Measurements from ENCODE around the gene MAPKAPK2. TPM values are rescaled to one million over a fixed set of nuclear protein-coding genes. Genes with fewer than 3 reads are reported as not detected.
"Not testable (repeated sequence)": the region's sequence is repeated elsewhere in the genome, so short reads cannot be mapped to it uniquely, and the experiment has no call there.

MAPKAPK2 gene
- total RNA-seq, 4 donors from 2014 or later: 37.8 to 70.1 (median 61.7) TPM

DNA sequence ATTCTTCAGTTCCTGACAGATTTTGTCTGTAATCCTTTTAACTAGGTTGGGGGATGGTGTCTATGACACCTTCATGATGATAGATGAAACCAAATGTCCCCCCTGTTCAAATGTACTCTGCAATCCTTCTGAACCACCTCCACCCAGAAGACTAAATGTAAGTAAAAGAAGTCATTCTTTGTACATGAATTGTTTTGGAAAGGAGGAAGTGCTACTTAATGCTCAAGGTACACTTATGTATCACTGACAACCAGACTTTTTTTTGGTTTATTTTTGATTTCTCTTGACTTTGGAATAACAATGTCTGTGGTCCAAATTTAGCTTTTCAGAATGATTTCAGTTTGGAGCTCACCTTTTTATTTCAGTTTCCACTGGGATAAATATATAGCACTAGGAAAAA, 47.1 kb upstream of the MAPKAPK2 start:
- Histone ChIP-seq H3K27ac (replicated peaks in 1 of 4) (peak overlapping the region in 1 of 4 donors; percentile 81), H3K9me3 (no peaks in the 10 kb centered on the region), H3K27me3 (no peaks in the 10 kb centered on the region), H3K4me3 (no peak overlapping the region), H3K36me3 (peaks cover 0 to 20% (median 9%) of the 10 kb centered on the region in 4 donors), H3K4me1 (peaks cover 20 to 43% (median 36%) of the 10 kb centered on the region in 4 donors)
- intact Hi-C loops (cut with DNase I): loop anchor here (10.0 kb wide), 1 partner anchor 167 kb away; no protein-coding TSS in a partner anchor
- TF ChIP-seq POLR2AphosphoS5 (IDR thresholded peaks at IDR 0.05) (no peak), POLR2A (IDR thresholded peaks at IDR 0.05; ENCODE audit: low read depth) (no peak)
- DNase-seq (ENCODE audit: extremely low spot score): no peak

DNA sequence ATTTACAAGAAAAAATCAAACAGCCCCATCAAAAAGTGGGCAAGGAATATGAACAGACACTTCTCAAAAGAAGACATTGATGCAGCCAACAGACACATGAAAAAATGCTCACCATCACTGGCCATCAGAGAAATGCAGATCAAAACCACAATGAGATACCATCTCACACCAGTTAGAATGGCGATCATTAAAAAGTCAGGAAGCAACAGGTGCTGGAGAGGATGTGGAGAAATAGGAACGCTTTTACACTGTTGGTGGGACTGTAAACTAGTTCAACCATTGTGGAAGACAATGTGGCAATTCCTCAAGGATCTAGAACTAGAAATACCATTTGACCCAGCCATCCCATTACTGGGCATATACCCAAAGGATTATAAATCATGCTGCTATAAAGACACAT, 42.6 kb upstream of the MAPKAPK2 start:
- H3K4me1 ChIP-seq; H3K4me3 ChIP-seq; H3K27ac ChIP-seq (replicated peaks in 1 of 4); intact Hi-C loops (cut with DNase I); H3K9me3 ChIP-seq; H3K27me3 ChIP-seq; DNase-seq (ENCODE audit: extremely low spot score): not testable (repeated sequence)
- 100% methylated on average over 2 of the region's 2 CpGs for WGBS
- H3K36me3 ChIP-seq: peaks cover 0 to 29% (median 13%) of the 10 kb centered on the region in 4 donors

DNA sequence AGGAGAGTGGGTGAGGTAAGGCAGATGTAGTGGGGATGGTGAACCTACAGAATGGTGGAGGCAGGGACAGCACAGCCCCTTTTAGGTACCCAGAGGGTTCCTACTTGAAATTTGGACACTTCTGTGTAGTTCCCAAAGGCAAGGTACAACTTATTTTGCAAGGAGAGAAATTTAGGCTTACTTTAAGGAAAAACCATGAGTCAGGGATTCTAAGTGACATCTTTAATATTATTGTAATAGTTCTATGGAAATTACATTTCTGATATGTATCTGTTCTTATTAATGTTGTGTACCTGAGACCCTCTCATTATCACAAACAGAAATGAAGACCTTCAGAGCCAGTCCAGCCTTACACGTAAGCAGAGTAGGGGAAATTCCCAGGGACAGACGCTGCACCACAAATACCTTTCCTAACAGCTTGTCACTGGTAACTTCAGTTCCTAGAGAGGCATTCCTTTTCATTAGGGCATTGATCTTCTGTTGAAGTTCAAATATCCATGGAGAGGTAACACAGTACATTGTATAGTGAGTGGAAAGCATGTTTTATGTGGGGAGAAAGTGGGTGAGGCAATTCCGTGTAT, 41.5 kb upstream of the MAPKAPK2 start:
- DNase-seq (ENCODE audit: extremely low spot score): no peak
- Histone ChIP-seq H3K27me3 (no peaks in the 10 kb centered on the region), H3K9me3 (no peaks in the 10 kb centered on the region), H3K4me1 (peaks cover 0 to under 1% (median 0%) of the 10 kb centered on the region in 4 donors), H3K36me3 (peaks cover 8 to 39% (median 25%) of the 10 kb centered on the region in 4 donors), H3K4me3 (no peak overlapping the region), H3K27ac (replicated peaks in 1 of 4) (no peak overlapping the region)
- TF ChIP-seq EP300 (IDR thresholded peaks at IDR 0.05) (no peak), POLR2A (IDR thresholded peaks at IDR 0.05; ENCODE audit: low read depth) (no peak), POLR2AphosphoS5 (IDR thresholded peaks at IDR 0.05) (no peak)
- TF ChIP-seq, protein P1, sequence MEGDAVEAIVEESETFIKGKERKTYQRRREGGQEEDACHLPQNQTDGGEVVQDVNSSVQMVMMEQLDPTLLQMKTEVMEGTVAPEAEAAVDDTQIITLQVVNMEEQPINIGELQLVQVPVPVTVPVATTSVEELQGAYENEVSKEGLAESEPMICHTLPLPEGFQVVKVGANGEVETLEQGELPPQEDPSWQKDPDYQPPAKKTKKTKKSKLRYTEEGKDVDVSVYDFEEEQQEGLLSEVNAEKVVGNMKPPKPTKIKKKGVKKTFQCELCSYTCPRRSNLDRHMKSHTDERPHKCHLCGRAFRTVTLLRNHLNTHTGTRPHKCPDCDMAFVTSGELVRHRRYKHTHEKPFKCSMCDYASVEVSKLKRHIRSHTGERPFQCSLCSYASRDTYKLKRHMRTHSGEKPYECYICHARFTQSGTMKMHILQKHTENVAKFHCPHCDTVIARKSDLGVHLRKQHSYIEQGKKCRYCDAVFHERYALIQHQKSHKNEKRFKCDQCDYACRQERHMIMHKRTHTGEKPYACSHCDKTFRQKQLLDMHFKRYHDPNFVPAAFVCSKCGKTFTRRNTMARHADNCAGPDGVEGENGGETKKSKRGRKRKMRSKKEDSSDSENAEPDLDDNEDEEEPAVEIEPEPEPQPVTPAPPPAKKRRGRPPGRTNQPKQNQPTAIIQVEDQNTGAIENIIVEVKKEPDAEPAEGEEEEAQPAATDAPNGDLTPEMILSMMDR (IDR thresholded peaks at IDR 0.05): no peak
- intact Hi-C loops (cut with DNase I): no loop called here
- WGBS: 86% methylated on average over 3 of the region's 3 CpGs

DNA sequence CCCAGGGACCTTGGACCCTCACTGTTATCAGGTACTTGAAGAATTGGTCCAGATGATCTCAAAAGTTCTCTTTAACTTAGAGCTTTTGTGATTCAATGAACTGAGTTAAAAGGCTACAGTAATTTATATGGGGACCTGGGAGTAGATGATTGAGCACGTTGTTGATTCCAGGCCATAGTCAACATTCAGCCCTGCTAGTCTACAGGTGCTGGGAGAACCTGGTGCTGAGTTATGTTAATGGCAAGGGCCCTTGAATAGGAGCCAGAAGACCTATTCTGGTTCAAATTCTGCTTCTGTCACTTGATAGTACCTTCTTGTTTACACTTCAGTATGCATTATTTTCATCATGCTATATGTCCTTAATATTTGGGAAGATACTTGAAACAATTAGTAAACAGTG, 38.2 kb upstream of the MAPKAPK2 start:
- Histone ChIP-seq H3K9me3 (no peaks in the 10 kb centered on the region), H3K4me3 (no peak overlapping the region), H3K27me3 (no peaks in the 10 kb centered on the region), H3K27ac (replicated peaks in 1 of 4) (no peak overlapping the region), H3K36me3 (peaks cover 9 to 33% (median 26%) of the 10 kb centered on the region in 4 donors), H3K4me1 (peaks cover 0 to 32% (median 0%) of the 10 kb centered on the region in 4 donors)
- TF ChIP-seq, protein P1 (IDR thresholded peaks at IDR 0.05): no peak
- TF ChIP-seq POLR2AphosphoS5 (IDR thresholded peaks at IDR 0.05) (no peak), EP300 (IDR thresholded peaks at IDR 0.05) (no peak), POLR2A (IDR thresholded peaks at IDR 0.05; ENCODE audit: low read depth) (no peak)
- WGBS: 95% methylated on average over 1 of the region's 1 CpG
- DNase-seq (ENCODE audit: extremely low spot score): no peak
- intact Hi-C loops (cut with DNase I): no loop called here

DNA sequence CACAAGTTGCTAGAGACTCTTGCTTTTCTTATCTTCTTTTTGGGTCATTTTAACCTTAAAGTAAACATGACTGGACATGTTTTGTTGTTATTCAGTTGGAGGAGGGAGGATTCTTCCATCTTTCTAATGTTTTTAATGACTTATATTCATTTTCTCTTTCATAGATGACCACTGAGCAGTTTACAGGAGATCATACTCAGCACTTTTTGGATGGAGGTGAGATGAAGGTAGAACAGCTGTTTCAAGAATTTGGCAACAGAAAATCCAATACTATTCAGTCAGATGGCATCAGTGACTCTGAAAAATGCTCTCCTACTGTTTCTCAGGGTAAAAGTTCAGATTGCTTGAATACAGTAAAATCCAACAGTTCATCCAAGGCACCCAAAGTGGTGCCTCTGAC, 37.5 kb upstream of the MAPKAPK2 start:
- no peaks in the 10 kb centered on the region for H3K27me3 ChIP-seq
- no peak overlapping the region for H3K27ac ChIP-seq (replicated peaks in 1 of 4)
- no peaks in the 10 kb centered on the region for H3K9me3 ChIP-seq
- peaks cover 0 to 34% (median 0%) of the 10 kb centered on the region in 4 donors for H3K4me1 ChIP-seq
- no peak for DNase-seq (ENCODE audit: extremely low spot score)
- intact Hi-C loops (cut with DNase I): no loop called here
- peaks cover 9 to 33% (median 28%) of the 10 kb centered on the region in 4 donors for H3K36me3 ChIP-seq
- TF ChIP-seq POLR2AphosphoS5 (IDR thresholded peaks at IDR 0.05): no peak
- TF ChIP-seq EP300 (IDR thresholded peaks at IDR 0.05): no peak
- TF ChIP-seq, protein P1 (IDR thresholded peaks at IDR 0.05): no peak
- TF ChIP-seq POLR2A (IDR thresholded peaks at IDR 0.05; ENCODE audit: low read depth): no peak
- no peak overlapping the region for H3K4me3 ChIP-seq
